Left ventricle myocardium inferior (tissue), 1 donor: Measurements from ENCODE around the gene GPR146. TPM values are rescaled to one million over a fixed set of nuclear protein-coding genes. Genes with fewer than 3 reads are reported as not detected.
"Not testable (repeated sequence)": the region's sequence is repeated elsewhere in the genome, so short reads cannot be mapped to it uniquely, and the experiment has no call there.

Experiments used
- DNase-seq: peaks from one replicate; pipeline ENCODE4 v3.0.0-alpha.2; 2020
- H3K27ac ChIP-seq: fragments of 200-600 bp; replicated peaks from 2 replicates; pipeline ENCODE4 v1.8.0; 2021
- H3K27me3 ChIP-seq: fragments of 200-600 bp; 2 replicates; pipeline ENCODE4 v1.8.0; 2021; ENCODE audit warnings: low read depth
- H3K36me3 ChIP-seq: fragments of 200-600 bp; 2 replicates; pipeline ENCODE4 v1.8.0; 2021
- H3K4me1 ChIP-seq: fragments of 200-600 bp; 2 replicates; pipeline ENCODE4 v1.8.0; 2021
- H3K4me3 ChIP-seq: fragments of 200-600 bp; 2 replicates; pipeline ENCODE4 v1.8.0; 2021; ENCODE audit warnings: mild to moderate bottlenecking, moderate library complexity
- H3K9me3 ChIP-seq: fragments of 200-600 bp; replicated peaks from 2 replicates; pipeline ENCODE4 v1.8.0; 2021
- CTCF ChIP-seq: fragments of 200-600 bp; IDR thresholded peaks from 2 replicates; pipeline ENCODE4 v1.8.0; 2021; ENCODE audit warnings: antibody characterized with exemption, mild to moderate bottlenecking, borderline replicate concordance
- intact Hi-C: fragments of 100-400 bp; cut with micrococcal nuclease; formaldehyde crosslinking; loops from one replicate; pipeline ENCODE4 v1.11.0; 2022
- total RNA-seq: library from RNA; stranded (reverse); fragmentation: NEBNext Ultra II Directional; extraction: Animal tissue kit (Norgen Biotek cat#: 25700); gene quantifications from one replicate; pipeline ENCODE4 v1.2.1, GENCODE V29; 2021
- donor health status: DM: no; HTN: yes; CAD: no; lungs with severe emphysema.

Gene GPR146
- total RNA-seq, 1 donor from 2014 or later: 29.8 TPM

- H3K4me3 ChIP-seq, H3K27ac ChIP-seq, H3K9me3 ChIP-seq, DNase-seq, H3K27me3 ChIP-seq, H3K36me3 ChIP-seq, intact Hi-C loops: not testable (repeated sequence)
- peaks cover 40% of the 10 kb centered on the region for H3K4me1 ChIP-seq
Observed at GRCh38 chr7:1040233-1040632, 4.1 kb upstream of the GPR146 start.

GRCh38 chr7:1040790-1041189 is 3.6 kb upstream of the GPR146 start:
- Histone ChIP-seq H3K4me3 (no peak overlapping the region), H3K27ac (no peak overlapping the region), H3K36me3 (no peaks in the 10 kb centered on the region), H3K9me3 (no peaks in the 10 kb centered on the region), H3K27me3 (no peaks in the 10 kb centered on the region), H3K4me1 (peaks cover 45% of the 10 kb centered on the region)
- intact Hi-C loops: no loop called here
- DNase-seq: no peak
- no peak for TF ChIP-seq CTCF

DNA sequence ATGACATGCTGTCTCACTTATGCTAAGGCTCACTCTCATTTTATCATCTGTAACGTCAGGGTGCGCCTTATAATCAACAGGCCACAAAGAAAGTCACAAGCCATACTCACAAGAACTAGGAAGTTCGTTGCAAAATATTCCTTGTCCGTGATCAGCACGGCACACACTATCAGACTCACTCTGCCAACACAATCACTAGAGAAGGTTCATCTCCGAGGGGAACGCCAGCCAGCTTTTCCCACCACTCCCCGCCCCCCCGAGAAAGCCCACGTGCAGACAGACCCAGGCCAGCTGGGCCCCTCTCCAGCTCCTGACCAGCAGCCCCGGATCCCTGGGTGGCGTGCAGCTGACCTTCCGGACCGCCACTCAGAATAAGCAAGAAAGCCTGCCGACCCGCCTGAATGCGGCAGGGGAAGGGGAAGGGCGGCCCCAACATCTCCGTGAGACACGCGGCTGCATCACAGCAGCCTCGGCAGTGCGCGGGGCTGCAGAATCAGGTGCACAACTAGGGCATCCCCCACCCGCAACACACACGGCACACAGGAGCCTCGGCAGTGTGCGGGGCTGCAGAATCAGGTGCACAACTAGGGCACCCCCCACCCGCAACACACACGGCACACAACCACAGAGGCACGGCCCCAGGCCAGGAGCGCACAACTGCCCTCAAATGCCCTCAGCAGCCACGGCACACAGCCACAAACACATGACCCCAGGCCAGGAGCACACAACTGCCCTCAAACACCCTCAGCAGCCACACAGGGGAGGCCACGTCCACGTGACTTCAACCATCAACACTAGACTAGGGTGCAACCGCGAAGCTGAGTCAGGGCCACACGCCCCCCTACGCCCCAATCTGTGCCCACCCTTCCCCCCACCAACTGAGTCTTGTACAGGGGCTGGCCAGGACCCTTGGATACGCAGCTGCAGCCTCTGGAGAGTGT is 2.5 kb upstream of the GPR146 start:
- no peak for DNase-seq
- H3K27ac ChIP-seq: peak overlapping the region; percentile 94
- no peak for TF ChIP-seq CTCF
- H3K4me3 ChIP-seq: no peak overlapping the region
- no peaks in the 10 kb centered on the region for H3K36me3 ChIP-seq
- H3K9me3 ChIP-seq: no peaks in the 10 kb centered on the region
- H3K27me3 ChIP-seq: no peaks in the 10 kb centered on the region
- H3K4me1 ChIP-seq: peaks cover 55% of the 10 kb centered on the region
- intact Hi-C loops: no loop called here

DNA sequence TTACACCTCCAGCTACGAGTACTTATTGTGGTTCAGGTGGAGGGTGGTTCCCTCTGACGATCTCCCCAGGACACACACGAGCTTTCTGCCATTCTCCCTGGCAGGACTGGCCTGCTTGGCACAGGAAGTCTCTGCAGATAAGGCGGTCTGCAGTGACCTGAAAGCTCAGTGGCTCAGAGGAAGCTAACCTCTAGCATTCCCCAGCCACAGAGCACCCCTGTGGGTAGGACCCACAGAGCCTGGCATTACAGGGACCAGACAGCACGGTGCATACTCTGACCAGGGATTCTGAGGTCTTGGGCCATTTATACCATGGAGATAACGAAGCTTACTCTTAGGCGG is 1.9 kb upstream of the GPR146 start:
- no peak for DNase-seq
- TF ChIP-seq CTCF: no peak
- Histone ChIP-seq H3K27me3 (no peaks in the 10 kb centered on the region), H3K9me3 (no peaks in the 10 kb centered on the region), H3K4me1 (peaks cover 62% of the 10 kb centered on the region), H3K36me3 (no peaks in the 10 kb centered on the region), H3K4me3 (no peak overlapping the region), H3K27ac (peak overlapping the region; percentile 94)
- intact Hi-C loops: no loop called here

- no peak for TF ChIP-seq CTCF
- H3K9me3 ChIP-seq: no peaks in the 10 kb centered on the region
- peak overlapping the region; percentile 94 for H3K27ac ChIP-seq
- H3K4me1 ChIP-seq: peaks cover 73% of the 10 kb centered on the region
- no peaks in the 10 kb centered on the region for H3K27me3 ChIP-seq
- no peaks in the 10 kb centered on the region for H3K36me3 ChIP-seq
- intact Hi-C loops: no loop called here
- DNase-seq: no peak
- peak overlapping the region; percentile 78 for H3K4me3 ChIP-seq
Observed at GRCh38 chr7:1043552-1044188, 676 bp upstream of the GPR146 start.
